Astrocyte (in vitro differentiated cells and primary cell): ENCODE results near the gene AUNIP.

Experiments used
- CTCF ChIP-seq: IDR thresholded peaks from 2 replicates; pipeline ENCODE4 v1.5.1; 2011; ENCODE audit warnings: low read depth, mild to moderate bottlenecking, inconsistent platforms, low read length, moderate library complexity; ENCODE audit not compliant: insufficient read depth
- EZH2 ChIP-seq: IDR thresholded peaks from 2 replicates; pipeline ENCODE4 v1.6.1; 2012; ENCODE audit warnings: mild to moderate bottlenecking, low read length, inconsistent platforms; ENCODE audit not compliant: insufficient read depth

GRCh38 chr1:25844536-25845337, 14.5 kb downstream of the AUNIP start:
- no peak for TF ChIP-seq CTCF
- no peak for TF ChIP-seq EZH2
